Measurements from ENCODE around the gene ELMO1. TPM values are rescaled to one million over a fixed set of nuclear protein-coding genes. Genes with fewer than 3 reads are reported as not detected.

ELMO1 gene, protein sequence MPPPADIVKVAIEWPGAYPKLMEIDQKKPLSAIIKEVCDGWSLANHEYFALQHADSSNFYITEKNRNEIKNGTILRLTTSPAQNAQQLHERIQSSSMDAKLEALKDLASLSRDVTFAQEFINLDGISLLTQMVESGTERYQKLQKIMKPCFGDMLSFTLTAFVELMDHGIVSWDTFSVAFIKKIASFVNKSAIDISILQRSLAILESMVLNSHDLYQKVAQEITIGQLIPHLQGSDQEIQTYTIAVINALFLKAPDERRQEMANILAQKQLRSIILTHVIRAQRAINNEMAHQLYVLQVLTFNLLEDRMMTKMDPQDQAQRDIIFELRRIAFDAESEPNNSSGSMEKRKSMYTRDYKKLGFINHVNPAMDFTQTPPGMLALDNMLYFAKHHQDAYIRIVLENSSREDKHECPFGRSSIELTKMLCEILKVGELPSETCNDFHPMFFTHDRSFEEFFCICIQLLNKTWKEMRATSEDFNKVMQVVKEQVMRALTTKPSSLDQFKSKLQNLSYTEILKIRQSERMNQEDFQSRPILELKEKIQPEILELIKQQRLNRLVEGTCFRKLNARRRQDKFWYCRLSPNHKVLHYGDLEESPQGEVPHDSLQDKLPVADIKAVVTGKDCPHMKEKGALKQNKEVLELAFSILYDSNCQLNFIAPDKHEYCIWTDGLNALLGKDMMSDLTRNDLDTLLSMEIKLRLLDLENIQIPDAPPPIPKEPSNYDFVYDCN
- 77.8 and 84.6 TPM in 2 replicates for total RNA-seq

DNA sequence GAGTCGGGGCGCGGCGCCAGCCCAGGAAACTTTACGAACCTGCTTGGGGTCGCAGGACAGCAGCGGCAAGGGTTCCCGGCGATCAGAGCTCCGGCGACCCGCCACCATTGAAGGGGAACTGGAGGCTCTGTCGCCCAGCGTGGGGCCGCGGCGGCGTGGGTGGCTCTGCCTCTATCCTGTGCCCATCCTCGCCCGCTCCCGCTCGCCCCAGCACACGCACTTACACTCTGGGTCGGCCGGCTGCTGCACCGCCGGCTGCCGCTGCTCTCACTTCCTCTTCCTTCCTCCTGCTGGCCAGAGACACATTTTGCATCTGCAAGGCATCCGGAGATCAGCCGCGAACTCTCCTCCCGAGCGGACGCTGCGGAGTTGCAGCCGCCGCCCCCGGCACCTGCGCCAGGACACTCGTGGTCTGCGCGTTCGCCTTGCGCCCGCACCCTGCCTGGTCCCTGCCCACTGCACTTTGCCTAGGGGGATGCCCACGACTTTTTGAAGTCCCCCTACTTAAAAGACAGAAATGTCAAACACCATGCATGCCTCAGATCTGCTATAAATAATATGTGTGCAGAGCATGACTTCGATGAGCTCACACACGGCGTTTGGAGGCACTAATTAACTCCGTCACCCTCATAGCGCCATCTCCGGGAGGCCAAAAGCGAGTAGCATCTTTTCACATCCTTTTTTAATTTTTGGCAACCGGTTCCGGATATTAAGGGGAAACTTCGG, at the start of gene ELMO1:
ELMO1 (minus strand) TSS at position 229 of the 726 bp plus-strand sequence. CDS start 106,174 bp downstream, outside the sequence.

Small RNAs within 50 kb of the gene (small RNA-seq; reads per million reads assigned to genes)
- gene MIR1200, result not detected
- gene RF00019, result not detected
- gene RF00432, result not detected
- gene RNU6-565P, result not detected

Other genes starting within 250 kb of the ELMO1 start
- not detected in 2 replicates for gene GPR141, start 234.9 kb upstream of the ELMO1 start, total RNA-seq